ENCODE results near the gene CAVIN1. TPM values are rescaled to one million over a fixed set of nuclear protein-coding genes. Genes with fewer than 3 reads are reported as not detected.
A peak's percentile ranks its signal among the peaks of the same experiment; 100 is the strongest.

The CAVIN1 gene
- total RNA-seq, 3 donors from 2014 or later: 288 to 554 (median 306) TPM

GRCh38 chr17:42386777-42387657, 36.0 kb downstream of the CAVIN1 start:
- Histone ChIP-seq H3K4me3 (peak overlapping the region; percentile 82 to 95 (median 84)), H3K36me3 (no peaks in the 10 kb centered on the region), H3K9me3 (no peaks in the 10 kb centered on the region), H3K27me3 (no peaks in the 10 kb centered on the region), H3K4me1 (peaks cover 0 to 12% of the 10 kb centered on the region in 2 donors), H3K27ac (peak overlapping the region; percentile 98 to 99)
- DNase-seq (ENCODE audit: low spot score in 2 of 2): no peak
- intact Hi-C loops (cut with DNase I; ENCODE audit: low total_unique reads): no loop called here
- no peak for TF ChIP-seq CTCF (IDR thresholded peaks at IDR 0.05)
- TF ChIP-seq POLR2A (IDR thresholded peaks at IDR 0.05): no peak
- no peak for TF ChIP-seq POLR2AphosphoS5 (IDR thresholded peaks at IDR 0.05)

- Histone ChIP-seq H3K36me3 (no peaks in the 10 kb centered on the region), H3K27me3 (no peaks in the 10 kb centered on the region), H3K4me3 (no peak overlapping the region), H3K27ac (no peak overlapping the region), H3K9me3 (no peaks in the 10 kb centered on the region), H3K4me1 (peaks cover 0 to 12% of the 10 kb centered on the region in 2 donors)
- no peak for TF ChIP-seq CTCF (IDR thresholded peaks at IDR 0.05)
- TF ChIP-seq POLR2A (IDR thresholded peaks at IDR 0.05): no peak
- no peak for TF ChIP-seq POLR2AphosphoS5 (IDR thresholded peaks at IDR 0.05)
- no peak for DNase-seq (ENCODE audit: low spot score in 2 of 2)
- intact Hi-C loops (cut with DNase I; ENCODE audit: low total_unique reads): no loop called here
Measured at GRCh38 chr17:42381898-42382297, 41.2 kb downstream of the CAVIN1 start.

- DNase-seq (ENCODE audit: low spot score in 2 of 2): no peak
- H3K27ac ChIP-seq: peak overlapping the region; percentile 70 to 83
- intact Hi-C loops (cut with DNase I; ENCODE audit: low total_unique reads): no loop called here
- H3K4me3 ChIP-seq: no peak overlapping the region
- H3K4me1 ChIP-seq: peaks cover 0 to 6% of the 10 kb centered on the region in 2 donors
- no peaks in the 10 kb centered on the region for H3K9me3 ChIP-seq
- TF ChIP-seq POLR2AphosphoS5 (IDR thresholded peaks at IDR 0.05) (no peak), CTCF (IDR thresholded peaks at IDR 0.05) (no peak), POLR2A (IDR thresholded peaks at IDR 0.05) (no peak)
- H3K36me3 ChIP-seq: no peaks in the 10 kb centered on the region
- H3K27me3 ChIP-seq: no peaks in the 10 kb centered on the region
Measured at GRCh38 chr17:42380935-42381334, 42.1 kb downstream of the CAVIN1 start.

GRCh38 chr17:42378959-42379594, 44.0 kb downstream of the CAVIN1 start:
- Histone ChIP-seq H3K27ac (peak overlapping the region; percentile 70 to 83), H3K4me3 (peak overlapping the region; percentile 4 to 57 (median 34)), H3K9me3 (no peaks in the 10 kb centered on the region), H3K36me3 (no peaks in the 10 kb centered on the region), H3K4me1 (peaks cover 0 to 2% of the 10 kb centered on the region in 2 donors), H3K27me3 (no peaks in the 10 kb centered on the region)
- intact Hi-C loops (cut with DNase I; ENCODE audit: low total_unique reads): no loop called here
- DNase-seq (ENCODE audit: low spot score in 2 of 2): no peak
- no peak for TF ChIP-seq POLR2A (IDR thresholded peaks at IDR 0.05)
- no peak for TF ChIP-seq POLR2AphosphoS5 (IDR thresholded peaks at IDR 0.05)
- TF ChIP-seq CTCF (IDR thresholded peaks at IDR 0.05): no peak
